Activated CD4-positive, alpha-beta memory T cell treated with anti-CD3 and anti-CD28 coated beads for 36 hours (primary cell): ENCODE measurements around the gene TBX5. TPM values are rescaled to one million over a fixed set of nuclear protein-coding genes. Genes with fewer than 3 reads are reported as not detected.

Experiments used
- CTCF ChIA-PET: fragments of 350-600 bp; sonication (Branson Sonifier 250); formaldehyde crosslinking; loops from one replicate; lab custom pipeline; 2021; ENCODE audit warnings: antibody characterized with exemption, inconsistent platforms; lab: Charles Lee
- POLR2A ChIA-PET: fragments of 350-600 bp; sonication (Branson Sonifier 250); formaldehyde crosslinking; loops from one replicate; lab custom pipeline; 2021; ENCODE audit warnings: antibody characterized with exemption; lab: Charles Lee
- DNase-seq: peaks from one replicate; pipeline ENCODE4 v3.0.0-alpha.2; 2020
- H3K27ac Mint-ChIP-seq: one replicate; pipeline ENCODE4 v1.8.0; 2021; ENCODE audit warnings: mixed read lengths
- H3K27me3 Mint-ChIP-seq: one replicate; pipeline ENCODE4 v1.8.0; 2021; ENCODE audit warnings: mixed read lengths
- H3K36me3 Mint-ChIP-seq: one replicate; pipeline ENCODE4 v1.8.0; 2021; ENCODE audit warnings: mixed read lengths
- H3K4me1 Mint-ChIP-seq: one replicate; pipeline ENCODE4 v1.8.0; 2021; ENCODE audit warnings: low read depth, mixed read lengths
- H3K4me3 Mint-ChIP-seq: one replicate; pipeline ENCODE4 v1.8.0; 2021; ENCODE audit warnings: mild to moderate bottlenecking, mixed read lengths
- H3K9me3 Mint-ChIP-seq: one replicate; pipeline ENCODE4 v1.8.0; 2021; ENCODE audit warnings: mixed read lengths
- intact Hi-C: fragments of 100-400 bp; cut with micrococcal nuclease; formaldehyde crosslinking; loops from one replicate; pipeline ENCODE4 v1.15.1; 2023
- total RNA-seq, 2 experiments: library from RNA; stranded (reverse); gene quantifications; one replicate each; pipeline ENCODE4 v1.2.3, GENCODE V29; 2021

Gene TBX5
- total RNA-seq, 2 experiments from 2014 or later: not detected

GRCh38 chr12:114442578-114442977 is 36.6 kb upstream of the TBX5 start:
- CTCF ChIA-PET: interaction anchor here (0.6 kb wide), 1 partner anchor 1869 kb away, joined by 3 read pairs; no protein-coding TSS in a partner anchor

DNA sequence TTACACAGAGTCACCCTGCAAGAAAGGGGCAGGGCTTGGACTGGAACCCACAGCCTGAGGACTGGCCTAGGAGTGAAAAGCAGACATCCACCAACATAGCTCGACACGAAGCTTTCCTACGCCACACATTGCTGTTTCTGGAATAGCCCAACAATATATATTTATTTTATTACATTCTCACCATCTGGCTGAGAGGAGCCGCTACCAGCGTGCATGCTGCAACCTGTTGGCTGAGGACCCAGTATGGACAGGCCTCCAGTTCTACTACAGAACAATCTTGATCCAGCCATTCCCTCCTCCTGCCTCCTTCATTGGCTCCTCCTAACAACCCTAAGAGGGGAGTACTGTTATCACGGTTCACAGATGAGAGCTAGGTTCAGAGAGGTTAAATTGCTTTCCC is 35.6 kb upstream of the TBX5 start:
- Mint-ChIP-seq H3K9me3 (no peaks in the 10 kb centered on the region), H3K4me3 (no peak overlapping the region), H3K4me1 (no peaks in the 10 kb centered on the region), H3K27me3 (peaks cover 81% of the 10 kb centered on the region), H3K36me3 (no peaks in the 10 kb centered on the region), H3K27ac (no peak overlapping the region)
- ChIA-PET POLR2A (no interaction called here), CTCF (no interaction called here)
- intact Hi-C loops: loop anchor here (2.0 to 10.0 kb wide), 2 partner anchors 37 to 223 kb away; no protein-coding TSS in a partner anchor
- no peak for DNase-seq

More at GRCh38 chr12:114442578-114442977, 36.6 kb upstream of the TBX5 start:
- Mint-ChIP-seq H3K4me3 (no peak overlapping the region), H3K4me1 (no peaks in the 10 kb centered on the region), H3K36me3 (no peaks in the 10 kb centered on the region), H3K9me3 (no peaks in the 10 kb centered on the region), H3K27ac (no peak overlapping the region), H3K27me3 (peaks cover 81% of the 10 kb centered on the region)
- intact Hi-C loops: loop anchor here (10.0 kb wide), 1 partner anchor 222 kb away; no protein-coding TSS in a partner anchor
- POLR2A ChIA-PET: no interaction called here
- DNase-seq: no peak

- Mint-ChIP-seq H3K27ac (no peak overlapping the region), H3K9me3 (no peaks in the 10 kb centered on the region), H3K36me3 (no peaks in the 10 kb centered on the region), H3K4me3 (no peak overlapping the region), H3K4me1 (no peaks in the 10 kb centered on the region), H3K27me3 (peaks cover 78% of the 10 kb centered on the region)
- no peak for DNase-seq
- ChIA-PET POLR2A (no interaction called here), CTCF (no interaction called here)
- intact Hi-C loops: loop anchor here (2.0 to 10.0 kb wide), 2 partner anchors 36 to 224 kb away; no protein-coding TSS in a partner anchor
These were observed 35.1 kb upstream of the TBX5 start for GRCh38 chr12:114441039-114441383.

- ChIA-PET CTCF (no interaction called here), POLR2A (no interaction called here)
- H3K4me1 Mint-ChIP-seq: no peaks in the 10 kb centered on the region
- H3K9me3 Mint-ChIP-seq: no peaks in the 10 kb centered on the region
- no peaks in the 10 kb centered on the region for H3K36me3 Mint-ChIP-seq
- H3K4me3 Mint-ChIP-seq: no peak overlapping the region
- peaks cover 74% of the 10 kb centered on the region for H3K27me3 Mint-ChIP-seq
- no peak overlapping the region for H3K27ac Mint-ChIP-seq
- intact Hi-C loops: loop anchor here (2.0 to 10.0 kb wide), 2 partner anchors 36 to 224 kb away; no protein-coding TSS in a partner anchor
- DNase-seq: no peak
These were observed 34.5 kb upstream of the TBX5 start for GRCh38 chr12:114440270-114441038.

GRCh38 chr12:114439817-114440216 is 33.9 kb upstream of the TBX5 start:
- Mint-ChIP-seq H3K36me3 (no peaks in the 10 kb centered on the region), H3K4me3 (no peak overlapping the region), H3K9me3 (no peaks in the 10 kb centered on the region), H3K4me1 (no peaks in the 10 kb centered on the region), H3K27ac (no peak overlapping the region), H3K27me3 (peaks cover 71% of the 10 kb centered on the region)
- ChIA-PET CTCF (no interaction called here), POLR2A (no interaction called here)
- intact Hi-C loops: loop anchor here (2.0 to 10.0 kb wide), 2 partner anchors 35 to 225 kb away; no protein-coding TSS in a partner anchor
- DNase-seq: no peak

- Mint-ChIP-seq H3K36me3 (no peaks in the 10 kb centered on the region), H3K4me1 (no peaks in the 10 kb centered on the region), H3K27me3 (peaks cover 70% of the 10 kb centered on the region), H3K4me3 (no peak overlapping the region), H3K27ac (no peak overlapping the region), H3K9me3 (no peaks in the 10 kb centered on the region)
- DNase-seq: no peak
- ChIA-PET CTCF (no interaction called here), POLR2A (no interaction called here)
- intact Hi-C loops: no loop called here
These were observed 33.3 kb upstream of the TBX5 start for GRCh38 chr12:114439261-114439683.

GRCh38 chr12:114438635-114439256 is 32.8 kb upstream of the TBX5 start:
- no peak overlapping the region for H3K27ac Mint-ChIP-seq
- intact Hi-C loops: no loop called here
- H3K4me1 Mint-ChIP-seq: no peaks in the 10 kb centered on the region
- H3K9me3 Mint-ChIP-seq: no peaks in the 10 kb centered on the region
- ChIA-PET POLR2A (no interaction called here), CTCF (no interaction called here)
- H3K36me3 Mint-ChIP-seq: no peaks in the 10 kb centered on the region
- H3K27me3 Mint-ChIP-seq: peaks cover 66% of the 10 kb centered on the region
- no peak overlapping the region for H3K4me3 Mint-ChIP-seq
- no peak for DNase-seq

- H3K4me3 Mint-ChIP-seq: no peak overlapping the region
- ChIA-PET POLR2A (no interaction called here), CTCF (no interaction called here)
- H3K27ac Mint-ChIP-seq: no peak overlapping the region
- intact Hi-C loops: no loop called here
- H3K36me3 Mint-ChIP-seq: no peaks in the 10 kb centered on the region
- H3K4me1 Mint-ChIP-seq: no peaks in the 10 kb centered on the region
- H3K9me3 Mint-ChIP-seq: no peaks in the 10 kb centered on the region
- DNase-seq: no peak
- H3K27me3 Mint-ChIP-seq: peaks cover 26% of the 10 kb centered on the region
These were observed 28.4 kb upstream of the TBX5 start for GRCh38 chr12:114434341-114434740.

GRCh38 chr12:114431902-114432301 is 26.0 kb upstream of the TBX5 start:
- Mint-ChIP-seq H3K4me1 (no peaks in the 10 kb centered on the region), H3K9me3 (no peaks in the 10 kb centered on the region), H3K27me3 (peaks cover 7% of the 10 kb centered on the region), H3K4me3 (no peak overlapping the region), H3K36me3 (no peaks in the 10 kb centered on the region), H3K27ac (no peak overlapping the region)
- no peak for DNase-seq
- intact Hi-C loops: no loop called here
- POLR2A ChIA-PET: no interaction called here
- CTCF ChIA-PET: no interaction called here

DNA sequence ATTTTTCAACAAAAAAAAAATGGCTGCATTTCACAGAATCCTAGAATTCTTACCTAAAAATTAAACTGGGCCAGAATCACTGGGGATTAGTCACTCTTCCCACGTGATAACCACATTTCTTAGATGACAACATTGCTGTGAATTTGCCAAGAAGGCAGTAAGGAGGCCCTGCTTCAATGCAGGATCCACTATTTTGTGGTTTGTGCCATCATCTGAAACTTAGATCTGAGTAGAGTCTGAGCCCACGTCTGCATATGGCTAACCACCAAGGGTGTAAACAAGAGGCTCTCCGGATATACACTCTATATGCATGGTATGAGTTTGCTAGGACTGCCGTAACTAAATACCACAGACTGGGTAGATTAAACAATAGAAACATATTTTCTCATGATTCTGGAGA is 24.4 kb upstream of the TBX5 start:
- no peak for DNase-seq
- H3K4me3 Mint-ChIP-seq: no peak overlapping the region
- peaks cover 3% of the 10 kb centered on the region for H3K27me3 Mint-ChIP-seq
- CTCF ChIA-PET: no interaction called here
- POLR2A ChIA-PET: no interaction called here
- no peaks in the 10 kb centered on the region for H3K4me1 Mint-ChIP-seq
- H3K27ac Mint-ChIP-seq: no peak overlapping the region
- no peaks in the 10 kb centered on the region for H3K36me3 Mint-ChIP-seq
- intact Hi-C loops: no loop called here
- no peaks in the 10 kb centered on the region for H3K9me3 Mint-ChIP-seq

DNA sequence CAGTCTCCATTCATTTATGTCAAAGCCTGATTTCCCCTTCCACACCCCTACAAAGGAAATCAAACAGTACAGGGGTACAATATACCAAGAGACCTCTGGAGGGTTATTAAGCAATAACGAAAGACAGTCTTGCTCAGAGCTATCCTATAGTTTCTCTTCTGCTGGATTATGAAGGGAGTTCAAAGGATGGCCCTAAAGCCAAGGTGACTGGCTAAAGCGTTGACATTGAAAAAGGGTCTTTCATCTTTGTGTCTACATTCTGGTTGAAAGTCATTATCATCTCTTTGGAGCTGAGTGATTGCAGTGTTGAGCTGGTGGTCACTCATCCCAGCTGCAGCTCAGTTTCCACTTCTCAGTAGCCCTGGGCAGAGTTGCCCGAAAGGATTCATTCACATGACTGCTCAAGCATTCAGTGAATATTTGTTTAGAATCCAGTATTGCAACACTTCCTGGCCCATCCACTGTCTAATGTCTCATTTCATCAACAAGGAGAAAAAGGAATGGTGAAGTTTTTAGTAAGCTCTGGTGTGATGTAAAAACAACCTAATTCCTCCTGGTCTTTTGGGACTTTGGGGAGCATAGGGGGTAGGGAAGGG is 19.2 kb upstream of the TBX5 start:
- no peaks in the 10 kb centered on the region for H3K4me1 Mint-ChIP-seq
- H3K36me3 Mint-ChIP-seq: no peaks in the 10 kb centered on the region
- H3K27ac Mint-ChIP-seq: no peak overlapping the region
- CTCF ChIA-PET: no interaction called here
- no peak overlapping the region for H3K4me3 Mint-ChIP-seq
- H3K27me3 Mint-ChIP-seq: peaks cover 5% of the 10 kb centered on the region
- DNase-seq: no peak
- intact Hi-C loops: no loop called here
- POLR2A ChIA-PET: no interaction called here
- no peaks in the 10 kb centered on the region for H3K9me3 Mint-ChIP-seq

DNA sequence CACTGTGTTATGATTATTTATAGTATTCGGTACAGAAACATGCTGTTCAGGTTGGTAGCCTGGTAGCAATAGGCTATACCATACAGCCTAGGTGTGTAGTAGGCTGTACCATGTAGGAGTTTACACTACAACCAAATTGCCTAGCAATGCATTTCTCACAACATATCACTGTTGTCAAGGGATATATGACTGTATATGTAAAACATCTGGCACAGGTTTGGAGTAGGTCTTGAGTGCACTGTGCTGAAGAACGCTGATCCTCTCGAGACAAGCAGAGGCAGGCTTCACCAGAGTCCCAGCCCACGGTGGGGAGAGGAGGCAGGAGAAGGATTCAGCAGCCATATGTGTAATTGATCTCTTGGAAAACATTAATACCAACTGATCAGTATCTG is 15.0 kb upstream of the TBX5 start:
- ChIA-PET CTCF (no interaction called here), POLR2A (no interaction called here)
- Mint-ChIP-seq H3K36me3 (no peaks in the 10 kb centered on the region), H3K9me3 (no peaks in the 10 kb centered on the region), H3K4me3 (no peak overlapping the region), H3K27me3 (peaks cover 21% of the 10 kb centered on the region), H3K4me1 (no peaks in the 10 kb centered on the region), H3K27ac (no peak overlapping the region)
- intact Hi-C loops: no loop called here
- DNase-seq: no peak
